ENCODE measurements around the gene SST. TPM values are rescaled to one million over a fixed set of nuclear protein-coding genes. Genes with fewer than 3 reads are reported as not detected.

Gene SST
- not detected for total RNA-seq

GRCh38 chr3:187669675-187670504 is at the start of gene SST:
Gene SST (minus strand): TSS chr3:187670394. CDS start chr3:187670291, 103 bp downstream.
- ATAC-seq (no peak), DNase-seq (peak; percentile 46)
- H3K27ac Mint-ChIP-seq: no peak within 1 kb of the TSS
- H3K4me3 Mint-ChIP-seq: no peak within 1 kb of the TSS
- no peaks in the 10 kb centered on the region for H3K9me3 Mint-ChIP-seq (ENCODE audit: insufficient read depth)
- ChIA-PET CTCF (interaction anchor here (2.4 to 16.5 kb wide), 3 partner anchors 9 to 350 kb away, joined by 10 to 397 read pairs (median 36); no protein-coding TSS in a partner anchor), POLR2A (interaction anchor here (0.7 to 0.9 kb wide), 2 partner anchors 12 to 1007 kb away, joined by 3 read pairs; no protein-coding TSS in a partner anchor)
- peaks cover 47% of the 10 kb centered on the region for H3K27me3 Mint-ChIP-seq (ENCODE audit: low read depth)
- no peaks in the 10 kb centered on the region for H3K4me1 Mint-ChIP-seq (ENCODE audit: low read depth)
- no peaks in the 10 kb centered on the region for H3K36me3 Mint-ChIP-seq (ENCODE audit: low read depth)

GRCh38 chr3:187719628-187720336 is 49.6 kb upstream of the SST start:
- Mint-ChIP-seq H3K36me3 (ENCODE audit: low read depth) (peaks cover 28% of the 10 kb centered on the region), H3K9me3 (ENCODE audit: insufficient read depth) (no peaks in the 10 kb centered on the region), H3K4me1 (ENCODE audit: low read depth) (no peaks in the 10 kb centered on the region), H3K27me3 (ENCODE audit: low read depth) (peaks cover under 1% of the 10 kb centered on the region), H3K4me3 (no peak overlapping the region), H3K27ac (no peak overlapping the region)
- no peak for DNase-seq
- POLR2A ChIA-PET: no interaction called here
- ATAC-seq: no peak
- CTCF ChIA-PET: interaction anchor here (1.1 kb wide), 3 partner anchors 19 to 1235 kb away, joined by 3 to 5 read pairs (median 3); no protein-coding TSS in a partner anchor

- Mint-ChIP-seq H3K9me3 (ENCODE audit: insufficient read depth) (no peaks in the 10 kb centered on the region), H3K4me3 (no peak overlapping the region), H3K27ac (no peak overlapping the region), H3K36me3 (ENCODE audit: low read depth) (peaks cover 21% of the 10 kb centered on the region), H3K4me1 (ENCODE audit: low read depth) (peaks cover 9% of the 10 kb centered on the region), H3K27me3 (ENCODE audit: low read depth) (peaks cover 4% of the 10 kb centered on the region)
- DNase-seq (no peak), ATAC-seq (no peak)
- ChIA-PET POLR2A (no interaction called here), CTCF (interaction anchor here (1.1 to 6.5 kb wide), 2 partner anchors 39 to 399 kb away, joined by 4 to 79 read pairs; no protein-coding TSS in a partner anchor)
Observed at GRCh38 chr3:187718802-187719201, 48.6 kb upstream of the SST start.

- Mint-ChIP-seq H3K4me1 (ENCODE audit: low read depth) (peaks cover 13% of the 10 kb centered on the region), H3K4me3 (no peak overlapping the region), H3K27me3 (ENCODE audit: low read depth) (peaks cover 4% of the 10 kb centered on the region), H3K9me3 (ENCODE audit: insufficient read depth) (no peaks in the 10 kb centered on the region), H3K36me3 (ENCODE audit: low read depth) (peaks cover 11% of the 10 kb centered on the region), H3K27ac (no peak overlapping the region)
- ChIA-PET CTCF (interaction anchor here (1.0 to 6.5 kb wide), 5 partner anchors 13 to 398 kb away, joined by 3 to 79 read pairs (median 6); partner anchors contain the start of gene RTP2), POLR2A (no interaction called here)
- ATAC-seq (no peak), DNase-seq (no peak)
Observed at GRCh38 chr3:187717572-187717971, 47.4 kb upstream of the SST start.

- H3K4me1 Mint-ChIP-seq (ENCODE audit: low read depth): peaks cover 13% of the 10 kb centered on the region
- H3K27ac Mint-ChIP-seq: no peak overlapping the region
- no peaks in the 10 kb centered on the region for H3K36me3 Mint-ChIP-seq (ENCODE audit: low read depth)
- CTCF ChIA-PET: interaction anchor here (0.7 to 6.5 kb wide), 22 partner anchors 9 to 1243 kb away, joined by 3 to 79 read pairs (median 4); partner anchors contain the start of gene RTP2
- DNase-seq (peak; percentile 82), ATAC-seq (peak; percentile 80)
- POLR2A ChIA-PET: no interaction called here
- no peak overlapping the region for H3K4me3 Mint-ChIP-seq
- H3K9me3 Mint-ChIP-seq (ENCODE audit: insufficient read depth): no peaks in the 10 kb centered on the region
- H3K27me3 Mint-ChIP-seq (ENCODE audit: low read depth): peaks cover 4% of the 10 kb centered on the region
Observed at GRCh38 chr3:187714404-187714979, 44.3 kb upstream of the SST start.

- peak; percentile 42 for DNase-seq
- Mint-ChIP-seq H3K27ac (no peak overlapping the region), H3K9me3 (ENCODE audit: insufficient read depth) (no peaks in the 10 kb centered on the region), H3K4me3 (no peak overlapping the region), H3K4me1 (ENCODE audit: low read depth) (peaks cover 13% of the 10 kb centered on the region), H3K27me3 (ENCODE audit: low read depth) (peaks cover 4% of the 10 kb centered on the region), H3K36me3 (ENCODE audit: low read depth) (no peaks in the 10 kb centered on the region)
- ChIA-PET POLR2A (no interaction called here), CTCF (interaction anchor here (0.7 to 6.5 kb wide), 13 partner anchors 9 to 493 kb away, joined by 3 to 79 read pairs (median 5); partner anchors contain the start of gene RTP2)
- ATAC-seq: peak; percentile 84
Observed at GRCh38 chr3:187713504-187713903, 43.3 kb upstream of the SST start.

- H3K36me3 Mint-ChIP-seq (ENCODE audit: low read depth): no peaks in the 10 kb centered on the region
- H3K27ac Mint-ChIP-seq: no peak overlapping the region
- ChIA-PET POLR2A (no interaction called here), CTCF (interaction anchor here (1.3 kb wide), 1 partner anchor 135 kb away, joined by 3 read pairs; no protein-coding TSS in a partner anchor)
- DNase-seq: no peak
- H3K4me3 Mint-ChIP-seq: no peak overlapping the region
- H3K27me3 Mint-ChIP-seq (ENCODE audit: low read depth): peaks cover 7% of the 10 kb centered on the region
- no peak for ATAC-seq
- no peaks in the 10 kb centered on the region for H3K9me3 Mint-ChIP-seq (ENCODE audit: insufficient read depth)
- H3K4me1 Mint-ChIP-seq (ENCODE audit: low read depth): peaks cover 8% of the 10 kb centered on the region
Observed at GRCh38 chr3:187709155-187709554, 39.0 kb upstream of the SST start.

GRCh38 chr3:187708696-187709095 is 38.5 kb upstream of the SST start:
- Mint-ChIP-seq H3K9me3 (ENCODE audit: insufficient read depth) (no peaks in the 10 kb centered on the region), H3K27me3 (ENCODE audit: low read depth) (peaks cover 7% of the 10 kb centered on the region), H3K27ac (no peak overlapping the region), H3K4me1 (ENCODE audit: low read depth) (peaks cover 3% of the 10 kb centered on the region), H3K36me3 (ENCODE audit: low read depth) (no peaks in the 10 kb centered on the region), H3K4me3 (no peak overlapping the region)
- ChIA-PET POLR2A (no interaction called here), CTCF (interaction anchor here (1.3 kb wide), 1 partner anchor 135 kb away, joined by 3 read pairs; no protein-coding TSS in a partner anchor)
- ATAC-seq: no peak
- DNase-seq: no peak

- ChIA-PET POLR2A (no interaction called here), CTCF (no interaction called here)
- H3K4me1 Mint-ChIP-seq (ENCODE audit: low read depth): no peaks in the 10 kb centered on the region
- DNase-seq (no peak), ATAC-seq (no peak)
- H3K27me3 Mint-ChIP-seq (ENCODE audit: low read depth): peaks cover 7% of the 10 kb centered on the region
- H3K36me3 Mint-ChIP-seq (ENCODE audit: low read depth): no peaks in the 10 kb centered on the region
- no peak overlapping the region for H3K27ac Mint-ChIP-seq
- no peak overlapping the region for H3K4me3 Mint-ChIP-seq
- H3K9me3 Mint-ChIP-seq (ENCODE audit: insufficient read depth): no peaks in the 10 kb centered on the region
Observed at GRCh38 chr3:187706971-187707370, 36.8 kb upstream of the SST start.

- Mint-ChIP-seq H3K27me3 (ENCODE audit: low read depth) (peaks cover 10% of the 10 kb centered on the region), H3K9me3 (ENCODE audit: insufficient read depth) (no peaks in the 10 kb centered on the region), H3K36me3 (ENCODE audit: low read depth) (no peaks in the 10 kb centered on the region), H3K4me3 (no peak overlapping the region), H3K27ac (no peak overlapping the region), H3K4me1 (ENCODE audit: low read depth) (no peaks in the 10 kb centered on the region)
- ChIA-PET POLR2A (no interaction called here), CTCF (interaction anchor here (1.5 to 4.6 kb wide), 2 partner anchors 11 to 26 kb away, joined by 7 to 30 read pairs; no protein-coding TSS in a partner anchor)
- no peak for ATAC-seq
- DNase-seq: no peak
Observed at GRCh38 chr3:187705164-187705563, 35.0 kb upstream of the SST start.

GRCh38 chr3:187702507-187703033 is 32.4 kb upstream of the SST start, which contains the start of gene RTP2:
Gene RTP2 (minus strand): TSS chr3:187702557. CDS start chr3:187702128, 429 bp downstream.
- H3K27me3 Mint-ChIP-seq (ENCODE audit: low read depth): peaks cover 10% of the 10 kb centered on the region
- no peaks in the 10 kb centered on the region for H3K4me1 Mint-ChIP-seq (ENCODE audit: low read depth)
- POLR2A ChIA-PET: no interaction called here
- CTCF ChIA-PET: interaction anchor here (1.0 to 4.9 kb wide), 5 partner anchors 13 to 383 kb away, joined by 3 to 35 read pairs (median 8); no protein-coding TSS in a partner anchor
- H3K36me3 Mint-ChIP-seq (ENCODE audit: low read depth): no peaks in the 10 kb centered on the region
- no peaks in the 10 kb centered on the region for H3K9me3 Mint-ChIP-seq (ENCODE audit: insufficient read depth)
- no peak within 1 kb of the TSS for H3K4me3 Mint-ChIP-seq
- no peak within 1 kb of the TSS for H3K27ac Mint-ChIP-seq
- DNase-seq: no peak
- no peak for ATAC-seq

Measured in activated CD8-positive, alpha-beta T cell treated with anti-CD3 and anti-CD28 coated beads, Interleukin-2, amount 10 ng/mL, durations not matched to agents 7 days and 5 days (primary cell).